HCEC 1CT (cell line): Measurements from ENCODE around the gene SSR3.
"Not testable (repeated sequence)": the region's sequence is repeated elsewhere in the genome, so short reads cannot be mapped to it uniquely, and the experiment has no call there.

Source experiments
- DNase-seq: peaks from one replicate; pipeline ENCODE4 v3.0.0-alpha.2; 2017

The SSR3 gene

DNA sequence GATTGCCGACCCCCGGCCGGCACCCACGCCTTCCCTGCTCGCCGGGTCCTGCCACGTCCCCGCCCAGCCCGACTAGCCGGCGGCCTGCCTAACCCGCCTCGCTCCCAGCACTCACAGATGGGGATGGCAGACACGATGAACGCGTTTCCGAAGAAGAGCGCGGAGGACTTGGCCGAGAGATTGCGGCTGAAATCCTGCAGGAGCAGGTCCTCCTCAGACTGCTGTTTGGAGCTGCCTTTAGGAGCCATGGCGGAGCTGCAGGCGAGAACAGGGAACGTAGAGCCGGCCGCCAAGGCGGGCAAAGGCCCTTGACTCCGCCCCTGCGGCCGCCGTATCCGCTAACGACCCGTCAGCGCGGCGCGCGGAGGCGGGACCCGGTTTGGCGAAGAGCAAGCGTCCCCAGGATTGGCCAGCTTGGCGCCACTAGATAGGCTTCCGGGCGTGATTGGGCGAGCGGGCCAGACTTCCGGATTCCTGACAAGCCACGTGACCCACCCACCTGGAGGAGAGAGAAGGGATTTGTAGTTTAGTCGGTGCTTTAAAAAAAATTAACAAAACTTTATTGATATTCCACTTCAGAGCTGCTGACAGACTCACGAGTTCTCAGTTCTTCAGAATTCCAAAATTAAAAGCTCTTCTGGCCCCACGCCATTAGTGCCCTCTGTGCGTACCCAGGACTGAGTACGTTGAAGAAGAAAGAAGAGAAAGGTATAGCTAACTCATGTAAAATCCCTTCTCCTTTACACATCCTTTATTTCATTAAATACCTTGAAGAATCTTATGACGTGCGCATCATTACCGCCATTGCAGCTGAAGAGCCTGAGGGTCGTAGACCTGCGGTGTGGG, at the start of gene SSR3:
TSS of gene SSR3 (minus strand) at position 276 of the 846 bp plus-strand sequence. CDS start at position 248, 28 bp downstream.
- peak; percentile 100 for DNase-seq

DNA sequence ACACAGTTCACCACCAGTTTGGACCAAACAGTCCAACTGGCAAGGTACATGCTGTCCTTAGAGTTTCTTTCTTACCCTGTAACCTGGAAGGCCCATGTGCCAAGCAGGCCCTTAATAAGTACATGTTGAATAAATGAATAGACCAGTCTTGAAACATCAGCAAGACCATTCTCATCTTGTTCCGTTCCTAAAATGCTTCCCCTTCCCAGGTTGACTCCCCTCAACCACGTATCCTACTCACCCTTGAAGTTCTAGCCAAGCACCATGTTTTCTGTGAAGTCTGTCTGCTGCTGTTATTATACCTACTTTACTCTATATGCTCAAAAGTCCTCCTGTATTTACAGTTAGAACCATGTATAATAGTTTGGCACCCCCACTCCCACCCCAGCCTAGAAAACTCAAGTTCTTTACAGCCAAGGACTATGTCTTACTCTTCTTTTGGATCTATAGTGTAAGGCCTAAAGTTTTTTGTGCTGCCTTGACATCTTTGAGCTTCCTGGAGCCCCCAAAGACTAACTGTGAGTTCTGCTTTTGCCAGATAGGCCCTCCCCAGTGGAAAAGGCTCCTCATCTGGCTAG, 49.2 kb upstream of the SSR3 start:
- DNase-seq, result no peak

DNA sequence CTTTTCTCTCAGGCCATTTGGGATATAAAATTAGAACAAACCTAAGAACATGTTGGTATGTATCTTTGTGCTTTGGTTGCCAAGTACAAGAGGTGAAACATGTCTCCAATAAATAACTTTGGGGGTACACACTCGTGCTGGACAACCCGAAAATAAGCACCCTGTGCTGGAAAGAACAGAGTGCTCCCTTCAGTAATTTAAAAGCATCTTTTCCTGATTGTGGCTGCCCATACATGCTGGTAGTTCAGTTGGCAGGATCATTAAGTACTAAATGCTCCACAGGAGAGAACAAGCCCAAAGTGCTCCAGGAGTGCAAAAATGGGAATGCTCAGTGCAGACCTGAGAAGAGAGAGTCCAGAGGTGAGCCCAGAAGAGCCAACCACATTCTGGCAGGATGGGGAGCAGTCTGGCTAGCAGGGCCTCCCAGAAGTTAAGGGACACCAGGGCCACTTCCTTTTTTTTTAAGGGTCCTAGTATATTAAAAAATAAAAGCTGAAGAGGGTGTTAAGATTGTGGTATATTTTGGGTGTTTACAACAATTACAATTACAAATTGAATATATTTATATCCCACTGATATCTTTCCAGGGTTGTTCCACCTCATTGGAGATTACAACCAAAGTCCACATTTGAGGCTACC, 48.6 kb upstream of the SSR3 start:
- no peak for DNase-seq

DNA sequence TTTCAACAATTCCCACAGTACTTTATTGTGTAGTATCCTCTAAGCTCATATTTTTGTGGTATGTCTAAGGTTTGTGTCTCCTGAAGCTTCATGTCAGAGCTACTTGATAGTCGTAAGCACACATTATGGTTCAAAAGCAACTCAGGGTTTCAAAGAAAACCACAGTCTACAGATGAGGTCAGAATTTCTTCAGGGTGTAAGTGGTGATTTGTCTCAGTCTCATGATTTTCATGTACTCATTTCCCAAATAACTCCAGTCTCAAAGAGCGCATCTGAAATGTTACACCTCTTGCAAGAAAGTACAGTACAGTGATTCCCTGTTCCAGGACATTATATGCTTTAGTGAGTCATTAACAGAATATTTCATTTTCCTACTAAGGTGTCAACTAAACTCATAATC, 47.5 kb upstream of the SSR3 start:
- DNase-seq, result peak; percentile 20

DNA sequence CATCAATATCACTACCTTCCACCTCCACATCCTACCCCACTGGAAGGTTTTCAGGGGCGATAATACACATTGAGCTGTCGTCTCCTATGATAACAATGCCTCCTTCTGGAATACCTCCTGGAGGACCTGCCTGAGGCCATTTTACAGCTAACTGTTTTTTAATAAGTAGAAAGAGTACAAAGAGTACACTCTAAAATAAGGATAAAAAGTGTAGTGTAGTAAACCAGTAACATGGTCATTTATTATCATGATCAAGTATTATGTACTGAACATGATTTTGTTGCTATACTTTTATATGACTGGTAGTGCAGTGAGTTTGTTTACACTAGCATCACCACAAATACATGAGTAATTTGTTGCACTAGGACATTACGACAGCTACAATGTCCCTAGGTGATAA, 46.6 kb upstream of the SSR3 start:
- DNase-seq, result no peak

DNA sequence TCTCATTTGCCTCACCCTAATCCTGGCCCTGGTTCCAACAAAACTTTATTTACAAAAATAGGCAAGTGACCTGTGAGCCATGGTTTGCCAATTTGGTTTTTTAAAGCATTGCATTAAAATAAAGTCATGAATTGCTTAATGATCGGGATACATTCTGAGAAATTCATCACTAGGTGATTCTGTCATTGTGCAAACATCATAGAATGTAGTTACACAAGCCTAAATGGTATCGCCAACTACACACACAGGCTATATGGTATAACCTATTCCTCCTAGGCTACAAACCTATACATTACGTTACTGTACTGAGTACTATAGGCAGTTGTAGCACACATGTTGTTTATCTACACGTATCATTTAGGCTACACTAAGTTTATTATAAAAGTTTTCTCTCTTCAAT, 45.9 kb upstream of the SSR3 start:
- no peak for DNase-seq

DNA sequence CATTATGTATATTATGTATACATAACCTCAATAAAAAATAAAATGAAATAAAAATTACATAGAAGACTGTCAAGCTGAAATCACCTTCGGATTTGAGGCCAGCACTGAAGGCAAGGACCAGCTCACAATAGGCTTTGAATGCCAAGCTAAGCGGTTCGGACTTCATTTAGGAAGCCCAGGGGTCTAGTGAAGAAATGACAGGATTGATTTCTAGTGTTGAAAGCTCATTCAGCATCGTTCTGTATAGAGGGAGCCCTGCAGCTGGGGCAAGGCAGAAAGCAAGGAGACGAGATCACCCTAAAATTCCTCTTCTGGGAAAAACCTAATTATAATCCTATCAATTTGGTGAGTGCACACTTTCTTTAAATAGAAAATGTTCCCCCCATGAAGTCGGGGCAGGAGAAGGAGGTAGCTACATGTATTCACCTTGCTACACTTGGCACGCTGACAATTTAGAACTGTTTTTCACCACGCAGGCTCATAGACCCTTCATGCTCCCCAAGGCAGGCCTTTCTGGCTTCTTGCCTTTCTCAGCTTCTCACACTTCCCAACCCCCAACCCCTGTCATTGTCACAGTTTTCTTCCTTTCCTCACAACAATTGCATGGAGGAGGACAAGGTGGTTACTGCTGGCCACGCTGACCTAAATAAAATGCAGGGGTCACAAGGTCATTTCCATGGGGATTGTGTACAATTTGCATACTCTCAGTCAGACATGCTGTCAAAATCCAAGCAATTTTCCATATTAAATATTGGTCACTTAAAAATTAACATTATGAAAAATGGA, 44.4 kb upstream of the SSR3 start:
- no peak for DNase-seq

DNA sequence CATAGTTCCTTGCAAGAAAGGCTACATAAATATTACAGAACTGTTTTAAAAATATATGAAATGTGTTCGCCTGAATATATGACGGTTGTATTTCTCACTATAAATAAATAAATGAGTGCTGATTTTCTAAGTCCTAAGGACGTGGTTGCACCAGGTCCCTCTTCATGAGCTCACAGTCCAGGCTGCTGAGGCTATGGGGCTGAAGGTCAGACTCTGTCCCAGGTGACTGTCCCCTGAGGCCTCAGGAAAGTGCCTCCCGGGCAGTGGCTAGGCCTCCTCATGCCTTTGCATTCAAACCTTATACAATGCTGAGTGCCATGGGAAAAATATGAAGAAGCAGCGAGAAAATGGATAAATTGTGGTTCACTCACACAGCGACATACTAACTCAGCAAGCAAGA, 43.5 kb upstream of the SSR3 start:
- no peak for DNase-seq

DNA sequence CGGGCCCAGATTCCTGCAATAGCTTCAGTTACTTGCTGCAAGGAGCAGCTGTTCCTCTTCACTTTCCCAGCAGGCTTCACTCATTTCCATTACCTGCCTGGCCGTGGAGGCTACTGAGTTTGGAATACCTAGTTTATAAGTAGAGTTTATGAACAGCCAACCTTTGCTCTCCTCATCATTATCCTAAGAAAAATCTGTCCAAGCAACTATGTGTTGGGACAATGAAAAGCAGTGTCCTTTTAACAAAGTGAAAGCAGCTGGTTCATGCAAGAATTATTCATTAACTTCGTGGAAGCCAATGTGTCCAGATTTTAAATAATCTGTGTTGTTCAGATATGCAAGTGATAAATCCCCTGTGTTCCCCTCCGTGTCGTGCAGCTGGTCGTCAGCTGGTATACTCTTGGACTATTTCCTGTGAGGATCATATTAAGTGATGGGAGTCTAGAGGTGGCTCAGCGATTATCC, 39.3 kb upstream of the SSR3 start:
- DNase-seq, result no peak

DNA sequence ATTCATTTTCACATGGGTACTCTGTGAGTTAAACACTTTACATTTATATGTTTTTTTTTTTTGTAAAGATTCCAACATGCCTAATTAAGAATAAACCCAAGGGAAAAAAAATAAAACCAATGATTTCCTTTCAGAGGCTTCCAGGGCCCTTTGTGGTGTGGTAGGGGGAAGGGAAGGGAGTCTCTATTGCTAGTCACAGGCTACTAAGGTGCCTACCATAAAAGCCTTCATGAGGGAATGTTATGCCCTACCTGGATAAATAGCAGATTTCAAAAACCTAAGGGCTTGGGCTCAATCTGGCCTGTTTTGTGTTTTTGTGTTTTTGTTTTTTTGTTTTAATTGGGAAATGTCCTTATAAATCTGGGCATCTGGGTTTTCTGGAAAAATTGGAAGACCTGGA, 38.9 kb upstream of the SSR3 start:
- no peak for DNase-seq

DNA sequence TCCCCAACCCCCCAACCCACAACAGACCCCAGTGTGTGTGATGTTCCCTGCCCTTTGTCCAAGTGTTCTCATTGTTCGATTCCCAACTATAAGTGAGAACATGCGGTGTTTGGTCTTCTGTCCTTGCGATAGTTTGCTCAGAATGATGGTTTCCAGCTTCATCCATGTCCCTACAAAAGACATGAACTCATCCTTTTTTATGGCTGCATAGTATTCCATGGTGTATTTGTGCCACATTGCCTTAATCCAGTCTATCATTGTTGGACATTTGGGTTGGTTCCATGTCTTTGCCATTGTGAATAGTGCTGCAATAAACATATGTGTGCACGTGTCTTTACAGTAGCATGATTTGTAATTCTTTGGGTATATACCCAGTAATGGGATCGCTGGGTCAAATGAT, 34.9 kb upstream of the SSR3 start:
- DNase-seq, result not testable (repeated sequence)

DNA sequence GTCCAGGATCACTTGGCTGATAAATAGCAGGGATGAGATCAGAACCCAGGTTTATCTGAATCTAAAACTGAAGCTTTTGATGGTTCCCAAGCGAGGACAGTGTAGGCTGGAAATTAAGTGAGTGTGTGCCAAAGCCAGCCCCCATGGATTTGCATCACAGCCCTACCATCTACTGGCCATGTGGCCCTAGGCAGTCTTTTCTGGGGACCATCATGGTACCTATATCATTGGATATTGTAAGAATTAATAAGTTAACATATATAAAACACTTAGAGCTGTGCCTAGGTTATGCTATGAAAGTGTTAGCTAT, 32.8 kb upstream of the SSR3 start:
- no peak for DNase-seq

DNA sequence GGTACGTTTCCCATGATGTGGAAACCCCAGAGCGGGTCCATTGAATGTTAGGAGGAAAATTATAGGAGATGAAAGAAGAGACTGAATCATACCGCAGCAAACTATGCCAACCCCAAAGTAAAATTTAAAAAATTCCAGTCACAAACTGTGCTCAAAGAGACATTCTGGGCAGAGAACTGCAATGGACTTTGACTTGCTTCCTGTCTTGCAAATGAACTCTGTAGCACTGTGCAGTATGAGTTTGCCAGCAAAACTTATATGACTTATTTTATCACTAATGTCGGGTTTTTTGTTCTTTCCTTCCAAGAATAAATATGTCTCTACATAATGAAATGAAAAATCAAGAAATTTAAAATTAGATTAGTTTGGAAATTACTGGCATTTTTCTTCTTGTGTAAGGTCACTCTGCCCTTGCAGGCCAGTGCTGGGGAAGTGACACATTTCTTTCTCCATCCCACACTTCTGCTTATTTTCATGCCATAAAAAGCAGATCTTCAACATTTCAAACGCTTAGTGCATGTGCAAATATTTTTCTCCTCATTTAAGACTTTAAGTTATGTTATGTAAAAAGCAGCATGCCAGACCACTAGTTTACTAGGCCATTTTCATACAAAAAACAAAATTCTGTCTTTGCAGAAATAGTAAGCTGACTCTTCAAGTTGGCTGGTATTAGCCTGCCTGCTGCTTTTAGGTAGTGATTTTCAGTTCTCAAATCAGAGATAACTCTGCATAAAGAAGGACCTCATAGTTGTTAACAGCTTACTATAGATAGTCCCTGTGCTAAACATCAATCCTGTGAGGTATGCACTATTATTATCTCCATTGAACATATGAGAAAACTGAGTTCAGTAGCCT, 32.2 kb upstream of the SSR3 start:
- no peak for DNase-seq

DNA sequence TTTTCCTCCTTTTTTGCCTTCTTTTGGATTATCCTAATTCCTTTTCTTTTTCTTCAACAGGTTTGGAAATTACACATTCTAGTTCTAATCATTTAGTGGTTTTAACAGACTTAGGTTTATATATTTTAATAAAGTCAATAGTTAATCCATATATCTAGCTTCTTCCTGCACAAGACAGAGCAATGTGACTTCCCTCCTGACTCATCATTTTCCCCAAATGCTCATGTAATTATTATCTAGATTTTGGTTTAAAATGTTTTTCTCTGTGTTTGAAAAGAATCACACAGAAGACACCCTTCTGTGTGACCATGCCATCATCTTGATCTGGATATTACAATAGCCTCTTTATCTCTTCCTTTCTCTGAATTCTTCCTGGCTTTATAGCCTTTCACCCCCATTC, 28.6 kb upstream of the SSR3 start:
- no peak for DNase-seq

DNA sequence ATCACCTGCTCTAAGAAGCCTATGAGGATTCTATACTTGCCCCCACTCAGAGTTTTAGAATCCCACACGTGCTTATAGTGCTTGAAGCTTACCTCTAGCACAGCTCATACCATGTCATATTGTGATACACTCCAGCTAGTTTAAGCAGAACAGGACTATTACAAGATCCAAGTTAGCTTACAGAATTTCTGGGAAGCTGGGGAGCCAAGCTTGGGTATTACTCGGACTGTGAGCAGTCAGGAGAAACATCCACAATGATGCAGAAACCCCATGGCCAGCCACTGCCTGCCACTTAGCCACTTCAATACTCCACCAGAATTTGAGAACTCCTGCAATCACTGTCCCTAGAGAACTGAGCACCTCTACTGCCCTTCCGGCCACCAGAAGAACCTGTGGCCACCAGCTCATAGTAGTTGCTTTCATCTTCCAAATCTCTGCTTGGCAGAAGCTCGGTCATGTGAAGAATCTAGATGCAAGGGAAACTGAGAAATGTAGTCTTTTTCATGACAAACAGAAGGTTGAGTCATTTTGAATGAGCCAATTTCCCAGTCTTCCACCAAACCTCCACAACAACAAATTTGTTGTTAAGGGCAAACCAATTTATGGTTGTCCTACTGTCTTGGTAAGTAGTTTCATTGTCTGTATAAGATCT, 27.7 kb upstream of the SSR3 start:
- no peak for DNase-seq

DNA sequence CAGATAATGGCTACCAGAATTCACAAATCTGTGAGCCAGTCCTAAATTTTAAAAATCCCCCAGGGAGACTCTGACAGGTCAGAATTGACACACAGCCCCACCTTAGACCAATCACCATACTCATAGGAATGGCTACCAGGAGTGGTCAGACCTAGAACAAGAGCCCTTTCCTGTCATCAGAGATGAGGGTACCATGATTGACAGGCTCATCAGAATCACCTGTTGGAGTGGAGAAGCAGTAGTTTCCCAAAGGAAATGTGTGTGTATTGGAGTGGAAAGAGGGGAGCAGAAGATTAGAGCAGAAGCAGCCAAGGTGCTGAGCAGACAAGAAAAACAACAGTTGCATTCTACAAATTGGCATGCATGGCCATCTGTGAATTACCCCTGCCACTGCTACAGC, 27.0 kb upstream of the SSR3 start:
- DNase-seq, result no peak

DNA sequence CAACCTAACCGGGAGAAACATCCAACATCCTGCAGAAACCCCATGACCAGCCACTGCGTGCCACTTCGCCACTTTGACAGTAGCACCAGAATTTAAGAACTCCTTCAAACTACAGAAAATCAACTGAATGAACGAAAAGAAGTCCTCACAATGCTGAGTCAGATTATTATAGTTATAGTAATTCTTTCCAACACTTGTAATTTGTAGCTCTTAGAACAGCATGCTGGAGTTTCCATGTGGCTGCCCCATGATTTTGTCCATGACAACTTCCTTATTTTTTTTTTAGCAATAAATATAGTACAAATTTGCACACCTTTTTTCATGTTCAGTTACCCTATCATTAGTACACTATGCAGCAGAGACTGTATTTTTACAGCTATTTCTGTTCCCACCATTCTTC, 26.1 kb upstream of the SSR3 start:
- DNase-seq, result no peak

DNA sequence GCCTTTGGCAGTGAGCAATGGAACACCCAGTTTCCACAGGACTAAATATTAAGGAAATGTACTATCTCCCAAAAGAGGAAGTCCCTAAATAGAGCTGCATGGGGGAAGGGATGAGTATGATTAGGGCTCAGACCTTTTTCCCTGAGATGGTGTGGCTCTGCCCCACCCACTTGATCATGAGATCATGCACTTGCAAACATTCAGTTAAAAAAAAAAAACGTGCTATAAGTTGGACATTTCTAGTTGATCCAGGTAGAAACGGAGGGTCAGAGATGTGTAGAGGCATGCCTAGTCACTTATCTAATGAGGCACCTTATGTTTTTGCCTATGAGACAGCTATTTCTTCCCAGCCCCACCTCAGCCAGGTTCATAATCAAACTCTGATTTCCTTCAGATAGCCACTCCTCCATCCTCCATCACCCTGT, 24.5 kb upstream of the SSR3 start:
- no peak for DNase-seq

DNA sequence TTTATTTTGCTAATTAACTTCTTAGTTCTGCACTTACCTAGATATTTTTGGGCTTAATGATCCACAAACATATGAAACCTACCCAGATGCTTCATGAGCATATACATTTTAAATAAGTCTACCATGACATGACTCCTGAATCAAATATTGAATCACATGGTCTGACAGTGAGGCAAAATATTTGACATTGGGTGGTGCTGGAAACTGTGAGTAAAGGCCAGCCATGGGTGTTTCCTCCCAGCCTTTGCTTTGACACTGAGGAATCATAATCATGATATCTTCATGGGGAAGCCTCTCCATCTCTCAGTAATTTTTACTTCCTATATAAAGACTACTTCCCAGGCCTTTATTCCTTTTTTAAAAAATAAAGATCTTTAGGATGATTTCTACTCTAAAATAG, 22.8 kb upstream of the SSR3 start:
- DNase-seq, result peak; percentile 43

DNA sequence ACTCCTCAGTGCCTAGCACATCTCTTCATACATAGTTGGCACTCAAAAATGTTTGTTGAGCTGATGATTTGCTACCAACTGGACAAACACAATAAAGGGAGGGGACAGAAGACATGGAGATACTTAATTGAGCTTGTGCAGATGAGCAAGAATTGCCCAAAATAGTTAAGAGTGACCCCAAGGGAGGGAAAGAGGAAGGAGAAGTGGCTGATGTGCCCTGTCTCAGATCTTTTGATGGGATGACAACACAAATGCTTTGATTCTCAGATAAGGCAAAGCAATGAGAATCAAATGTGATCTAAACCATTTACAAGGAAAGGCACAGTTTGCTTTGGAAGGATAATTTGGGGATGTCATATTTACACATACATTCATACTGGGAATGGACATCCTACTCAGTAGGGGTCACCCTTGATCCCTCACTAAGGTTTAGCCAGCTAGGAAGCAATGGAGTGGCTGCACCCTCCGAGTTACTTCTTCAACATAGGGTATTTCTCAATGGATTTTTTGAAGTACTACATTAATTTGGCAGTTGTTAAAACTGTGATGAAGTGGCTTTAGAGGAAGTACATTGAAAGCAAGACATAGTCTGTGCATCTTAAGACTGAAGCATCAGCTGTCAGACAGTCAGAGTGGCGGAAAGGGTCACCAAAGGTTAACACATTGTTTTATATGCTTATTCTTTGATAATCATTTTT, 21.9 kb upstream of the SSR3 start:
- peak; percentile 39 for DNase-seq

DNA sequence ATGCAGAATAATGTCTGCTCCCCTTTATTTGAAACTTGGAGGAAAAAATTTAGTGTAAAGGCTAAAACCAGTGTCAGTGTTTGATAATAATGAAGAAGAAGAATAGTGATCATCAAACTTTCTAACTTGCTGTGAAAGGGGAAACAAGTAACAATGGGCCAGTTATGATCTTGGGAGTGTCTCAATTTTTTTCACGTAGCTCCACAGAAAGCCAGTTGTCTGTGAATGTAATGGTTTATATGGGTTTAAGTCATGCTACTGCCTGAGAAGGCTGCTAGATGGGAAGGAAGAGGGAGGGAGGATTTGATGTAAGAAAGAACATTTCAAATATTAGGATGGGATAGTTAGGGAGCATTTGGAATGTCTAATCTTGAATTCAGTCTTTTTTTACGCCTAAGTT, 21.1 kb upstream of the SSR3 start:
- DNase-seq, result no peak
